Vagina (tissue), 2 donors: Measurements from ENCODE around the gene ADAMTS7. TPM values are rescaled to one million over a fixed set of nuclear protein-coding genes. Genes with fewer than 3 reads are reported as not detected.
"Not testable (repeated sequence)": the region's sequence is repeated elsewhere in the genome, so short reads cannot be mapped to it uniquely, and the experiment has no call there.

ENCODE experiments used
- DNase-seq, 2 donors: peaks; one replicate each; pipeline ENCODE4 v3.0.0-alpha.2; 2017; ENCODE audit errors: extremely low spot score in 2 of 2
- H3K27ac ChIP-seq: fragments of 200-600 bp; sonication (generic); one replicate; pipeline ENCODE4 v1.5.1; 2019
- H3K27me3 ChIP-seq: fragments of 200-600 bp; sonication (generic); one replicate; pipeline ENCODE4 v1.5.1; 2019
- H3K36me3 ChIP-seq, 2 donors: fragments of 200-600 bp; sonication (generic); one replicate each; pipeline ENCODE4 v1.5.1; 2017 to 2019
- H3K4me1 ChIP-seq: fragments of 200-600 bp; sonication (generic); one replicate; pipeline ENCODE4 v1.5.1; 2019
- H3K4me3 ChIP-seq, 2 donors: fragments of 200-600 bp; sonication (generic); 1 replicate in 1 of 2; 2 replicates in 1 of 2; pipeline ENCODE4 v1.5.1; 2016 to 2019
- H3K9me3 ChIP-seq: fragments of 200-600 bp; sonication (generic); one replicate; pipeline ENCODE4 v1.5.1; 2019
- CTCF ChIP-seq, 3 experiments: fragments of 450-650 bp in 2 of 3; fragments of 200-600 bp in 1 of 3; sonication (generic) in 1 of 3; IDR thresholded peaks; one replicate each; pipeline ENCODE4 v1.5.1; 2017 to 2019; ENCODE audit warnings: antibody characterized with exemption in 3 of 3, mild to moderate bottlenecking in 2 of 3, moderate library complexity in 2 of 3
- POLR2A ChIP-seq, 2 donors: fragments of 450-650 bp; IDR thresholded peaks; one replicate each; pipeline ENCODE4 v1.6.1; 2017; ENCODE audit warnings: antibody characterized with exemption in 2 of 2, mild to moderate bottlenecking in 2 of 2, moderate library complexity in 2 of 2
- POLR2AphosphoS5 ChIP-seq, 2 donors: sonication (generic); formaldehyde crosslinking; IDR thresholded peaks; one replicate each; pipeline ENCODE4 v1.9.0; 2017; ENCODE audit warnings: antibody characterized with exemption in 2 of 2, mild to moderate bottlenecking in 2 of 2, low read depth in 1 of 2; ENCODE audit not compliant: insufficient read depth in 1 of 2
- intact Hi-C: fragments of 100-400 bp; cut with DNase I; formaldehyde crosslinking; loops from one replicate; pipeline ENCODE4 v1.15.1; 2023
- total RNA-seq: library from RNA; depleted of rRNA; stranded (reverse); fragments of >200 nt; gene quantifications from one replicate; pipeline ENCODE4 v1.2.3, GENCODE V29; 2016

ADAMTS7 gene
- total RNA-seq, 1 donor from 2014 or later: 2.5 TPM

GRCh38 chr15:78800189-78800588 is 11.1 kb downstream of the ADAMTS7 start:
- H3K27me3 ChIP-seq: no peaks in the 10 kb centered on the region
- intact Hi-C loops: no loop called here
- peaks cover 8% of the 10 kb centered on the region for H3K4me1 ChIP-seq
- no peaks in the 10 kb centered on the region for H3K9me3 ChIP-seq
- DNase-seq: no peak
- H3K27ac ChIP-seq: no peak overlapping the region
- H3K36me3 ChIP-seq: no peaks in the 10 kb centered on the region
- TF ChIP-seq CTCF (IDR thresholded peaks at IDR 0.05): no peak
- H3K4me3 ChIP-seq: no peak overlapping the region

GRCh38 chr15:78799102-78799501 is 12.2 kb downstream of the ADAMTS7 start:
- H3K36me3 ChIP-seq, DNase-seq, H3K27me3 ChIP-seq, H3K9me3 ChIP-seq, intact Hi-C loops, H3K4me3 ChIP-seq, H3K27ac ChIP-seq, H3K4me1 ChIP-seq: not testable (repeated sequence)

- H3K27me3 ChIP-seq, H3K4me1 ChIP-seq, H3K9me3 ChIP-seq, intact Hi-C loops, DNase-seq, H3K4me3 ChIP-seq, H3K36me3 ChIP-seq, H3K27ac ChIP-seq: not testable (repeated sequence)
These were observed 12.9 kb downstream of the ADAMTS7 start for GRCh38 chr15:78798355-78798754.

DNA sequence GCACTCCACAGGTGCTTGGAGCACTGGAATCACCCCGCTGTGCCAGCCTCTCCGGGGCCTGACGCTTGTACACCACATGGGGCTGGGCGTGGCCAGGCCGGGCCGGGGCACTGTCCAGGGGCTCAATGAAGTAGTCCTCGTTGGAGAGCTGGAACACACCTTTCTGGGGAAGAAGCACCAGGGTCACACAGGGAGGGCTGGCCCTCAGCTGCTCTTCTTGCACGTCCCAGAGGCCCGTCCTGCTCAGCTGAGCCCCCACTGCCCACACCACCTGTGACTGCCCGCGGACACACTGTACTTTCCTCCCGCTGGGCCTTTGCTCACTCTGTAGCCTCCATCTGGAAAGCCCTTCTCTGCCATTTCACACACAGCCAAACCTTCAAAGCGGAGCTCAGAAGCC is 13.3 kb downstream of the ADAMTS7 start:
- no peak for DNase-seq
- no peaks in the 10 kb centered on the region for H3K27me3 ChIP-seq
- TF ChIP-seq POLR2AphosphoS5 (IDR thresholded peaks at IDR 0.05; ENCODE audit: insufficient read depth in 1 of 2, low read depth in 1 of 2): no peak
- TF ChIP-seq CTCF (IDR thresholded peaks at IDR 0.05): no peak
- TF ChIP-seq POLR2A (IDR thresholded peaks at IDR 0.05): no peak
- H3K27ac ChIP-seq: no peak overlapping the region
- intact Hi-C loops: no loop called here
- no peaks in the 10 kb centered on the region for H3K9me3 ChIP-seq
- H3K4me3 ChIP-seq: no peak overlapping the region
- H3K4me1 ChIP-seq: peaks cover 8% of the 10 kb centered on the region
- no peaks in the 10 kb centered on the region for H3K36me3 ChIP-seq

DNA sequence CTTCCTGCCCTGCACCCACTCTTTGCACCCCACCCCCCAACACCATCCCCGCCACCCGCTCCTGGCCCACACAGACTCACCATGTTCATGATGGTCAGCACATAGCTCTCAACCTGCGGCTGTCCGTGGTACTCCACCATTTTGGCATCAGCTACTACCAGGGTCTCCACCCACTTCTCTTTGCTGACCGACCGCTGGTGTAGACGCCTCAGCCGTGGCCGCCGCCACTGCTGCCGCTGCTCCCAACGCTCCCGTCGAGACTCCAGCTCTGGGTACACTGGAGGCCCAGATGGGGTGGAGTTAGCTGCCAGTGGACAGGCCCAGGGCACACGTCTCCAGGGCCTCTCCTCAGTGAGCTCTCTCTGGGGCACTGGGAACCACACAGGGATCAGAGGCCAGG is 14.8 kb downstream of the ADAMTS7 start:
- H3K4me1 ChIP-seq: peaks cover 8% of the 10 kb centered on the region
- H3K27ac ChIP-seq: no peak overlapping the region
- TF ChIP-seq POLR2AphosphoS5 (IDR thresholded peaks at IDR 0.05; ENCODE audit: insufficient read depth in 1 of 2, low read depth in 1 of 2) (no peak), POLR2A (IDR thresholded peaks at IDR 0.05) (no peak), CTCF (IDR thresholded peaks at IDR 0.05) (no peak)
- DNase-seq: no peak
- H3K36me3 ChIP-seq: no peaks in the 10 kb centered on the region
- no peaks in the 10 kb centered on the region for H3K27me3 ChIP-seq
- intact Hi-C loops: no loop called here
- no peaks in the 10 kb centered on the region for H3K9me3 ChIP-seq
- no peak overlapping the region for H3K4me3 ChIP-seq

- H3K27me3 ChIP-seq: no peaks in the 10 kb centered on the region
- H3K4me1 ChIP-seq: peaks cover 8% of the 10 kb centered on the region
- H3K9me3 ChIP-seq: no peaks in the 10 kb centered on the region
- TF ChIP-seq POLR2AphosphoS5 (IDR thresholded peaks at IDR 0.05; ENCODE audit: insufficient read depth in 1 of 2, low read depth in 1 of 2): no peak
- TF ChIP-seq CTCF (IDR thresholded peaks at IDR 0.05): no peak
- no peak for TF ChIP-seq POLR2A (IDR thresholded peaks at IDR 0.05)
- H3K27ac ChIP-seq: no peak overlapping the region
- no peak for DNase-seq
- intact Hi-C loops: no loop called here
- H3K4me3 ChIP-seq: no peak overlapping the region
- no peaks in the 10 kb centered on the region for H3K36me3 ChIP-seq
These were observed 16.2 kb downstream of the ADAMTS7 start for GRCh38 chr15:78795043-78795442.

DNA sequence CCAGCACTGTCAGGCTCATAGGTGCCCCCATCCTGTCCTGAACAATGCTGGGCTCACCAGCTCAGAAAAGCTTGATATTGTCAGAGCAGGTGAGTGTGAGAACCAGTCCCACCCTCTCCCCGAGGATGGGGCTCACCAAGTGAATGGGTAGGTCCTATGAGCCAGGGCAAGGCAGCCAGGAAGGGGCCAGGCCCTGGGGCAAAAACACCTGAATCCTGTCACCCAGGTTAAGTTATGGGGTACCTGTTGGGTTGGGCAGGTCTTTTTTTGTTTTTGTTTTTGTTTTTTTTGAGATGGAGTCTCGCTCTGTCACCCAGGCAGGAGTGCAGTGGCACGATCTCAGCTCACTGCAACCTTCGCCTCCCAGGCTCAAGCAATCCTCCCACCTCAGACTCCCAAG is 16.8 kb downstream of the ADAMTS7 start:
- H3K27ac ChIP-seq, intact Hi-C loops, DNase-seq, H3K4me1 ChIP-seq, H3K36me3 ChIP-seq, H3K9me3 ChIP-seq, H3K4me3 ChIP-seq, H3K27me3 ChIP-seq: not testable (repeated sequence)
